NCI-H748 treated with DMSO at 0.1 percent for 48 hours (cell line): Measurements from ENCODE around the gene MT1X.

ENCODE experiments used
- DNase-seq: peaks from one replicate; lab custom pipeline; 2025; lab: John Stamatoyannopoulos, UW

Gene MT1X

GRCh38 chr16:56679078-56679730 is 3.1 kb upstream of the MT1X start:
- no peak for DNase-seq

GRCh38 chr16:56679818-56680217 is 2.5 kb upstream of the MT1X start:
- DNase-seq, result no peak

GRCh38 chr16:56682703-56683397 is 580 bp downstream of the MT1X start:
- no peak for DNase-seq

- DNase-seq, result no peak
Measured at GRCh38 chr16:56683424-56684172, 1.3 kb downstream of the MT1X start.

- no peak for DNase-seq
Measured at GRCh38 chr16:56684256-56684925, 2.1 kb downstream of the MT1X start.

- DNase-seq, result no peak
Measured at GRCh38 chr16:56684926-56685590, 2.8 kb downstream of the MT1X start.

GRCh38 chr16:56686758-56687157 is 4.5 kb downstream of the MT1X start:
- DNase-seq, result no peak

- DNase-seq, result no peak
Measured at GRCh38 chr16:56688762-56689161, 6.5 kb downstream of the MT1X start.

GRCh38 chr16:56689171-56689570 is 6.9 kb downstream of the MT1X start:
- DNase-seq, result no peak

GRCh38 chr16:56690420-56691122 is 8.3 kb downstream of the MT1X start:
- DNase-seq, result no peak

- DNase-seq, result no peak
Measured at GRCh38 chr16:56691885-56692284, 9.6 kb downstream of the MT1X start.

- DNase-seq, result no peak
Measured at GRCh38 chr16:56695246-56695645, 13.0 kb downstream of the MT1X start.

GRCh38 chr16:56697456-56698155 is 15.3 kb downstream of the MT1X start:
- no peak for DNase-seq

- no peak for DNase-seq
Measured at GRCh38 chr16:56700195-56700594, 17.9 kb downstream of the MT1X start.

- DNase-seq, result no peak
Measured at GRCh38 chr16:56700631-56701030, 18.4 kb downstream of the MT1X start.

GRCh38 chr16:56701534-56701933 is 19.3 kb downstream of the MT1X start:
- no peak for DNase-seq

GRCh38 chr16:56702836-56703235 is 20.6 kb downstream of the MT1X start:
- DNase-seq, result no peak

GRCh38 chr16:56708525-56709442 is 26.5 kb downstream of the MT1X start:
- DNase-seq, result no peak

- no peak for DNase-seq
Measured at GRCh38 chr16:56709443-56710040, 27.3 kb downstream of the MT1X start.
